ENCODE measurements around the gene DPP6. TPM values are rescaled to one million over a fixed set of nuclear protein-coding genes. Genes with fewer than 3 reads are reported as not detected.

Gene DPP6
- total RNA-seq, 1 donor from 2014 or later = 1.4 TPM

- Mint-ChIP-seq H3K4me3 (ENCODE audit: unreplicated experiment) (no peak overlapping the region), H3K27me3 (ENCODE audit: unreplicated experiment) (peaks cover 1% of the 10 kb centered on the region), H3K4me1 (ENCODE audit: unreplicated experiment) (no peaks in the 10 kb centered on the region), H3K9me3 (ENCODE audit: unreplicated experiment) (no peaks in the 10 kb centered on the region), H3K27ac (ENCODE audit: unreplicated experiment) (no peak overlapping the region), H3K36me3 (ENCODE audit: low read depth, unreplicated experiment) (no peaks in the 10 kb centered on the region)
- TF ChIP-seq, protein P1, sequence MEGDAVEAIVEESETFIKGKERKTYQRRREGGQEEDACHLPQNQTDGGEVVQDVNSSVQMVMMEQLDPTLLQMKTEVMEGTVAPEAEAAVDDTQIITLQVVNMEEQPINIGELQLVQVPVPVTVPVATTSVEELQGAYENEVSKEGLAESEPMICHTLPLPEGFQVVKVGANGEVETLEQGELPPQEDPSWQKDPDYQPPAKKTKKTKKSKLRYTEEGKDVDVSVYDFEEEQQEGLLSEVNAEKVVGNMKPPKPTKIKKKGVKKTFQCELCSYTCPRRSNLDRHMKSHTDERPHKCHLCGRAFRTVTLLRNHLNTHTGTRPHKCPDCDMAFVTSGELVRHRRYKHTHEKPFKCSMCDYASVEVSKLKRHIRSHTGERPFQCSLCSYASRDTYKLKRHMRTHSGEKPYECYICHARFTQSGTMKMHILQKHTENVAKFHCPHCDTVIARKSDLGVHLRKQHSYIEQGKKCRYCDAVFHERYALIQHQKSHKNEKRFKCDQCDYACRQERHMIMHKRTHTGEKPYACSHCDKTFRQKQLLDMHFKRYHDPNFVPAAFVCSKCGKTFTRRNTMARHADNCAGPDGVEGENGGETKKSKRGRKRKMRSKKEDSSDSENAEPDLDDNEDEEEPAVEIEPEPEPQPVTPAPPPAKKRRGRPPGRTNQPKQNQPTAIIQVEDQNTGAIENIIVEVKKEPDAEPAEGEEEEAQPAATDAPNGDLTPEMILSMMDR (IDR thresholded peaks at IDR 0.05; ENCODE audit: unreplicated experiment) = no peak
- DNase-seq (ENCODE audit: low spot score) = no peak
These were observed 336.2 kb downstream of the DPP6 start for GRCh38 chr7:154388412-154388811.

DNA sequence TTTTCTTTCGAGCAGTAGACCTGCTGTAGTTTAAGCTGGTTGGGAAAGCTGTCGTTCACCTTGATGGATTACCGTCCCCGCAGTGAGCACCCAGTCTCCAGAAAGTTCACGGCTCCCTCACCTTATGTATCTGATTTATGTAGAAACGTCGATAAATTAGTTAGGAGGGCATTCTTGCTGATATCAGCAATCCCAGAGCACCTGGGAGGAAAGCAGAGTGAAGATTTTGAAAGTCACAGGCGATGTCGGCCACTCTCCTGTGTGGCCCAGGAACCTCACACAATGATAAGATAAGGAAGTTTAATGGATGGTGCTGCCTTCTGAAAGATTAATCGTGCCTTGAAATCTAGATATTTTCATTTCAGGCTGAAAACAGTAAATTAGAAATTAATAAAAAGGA is 336.8 kb downstream of the DPP6 start:
- peaks cover 1% of the 10 kb centered on the region for H3K27me3 Mint-ChIP-seq (ENCODE audit: unreplicated experiment)
- TF ChIP-seq, protein P1 (IDR thresholded peaks at IDR 0.05; ENCODE audit: unreplicated experiment) = no peak
- no peaks in the 10 kb centered on the region for H3K4me1 Mint-ChIP-seq (ENCODE audit: unreplicated experiment)
- DNase-seq (ENCODE audit: low spot score) = no peak
- H3K4me3 Mint-ChIP-seq (ENCODE audit: unreplicated experiment) = no peak overlapping the region
- H3K27ac Mint-ChIP-seq (ENCODE audit: unreplicated experiment) = no peak overlapping the region
- H3K9me3 Mint-ChIP-seq (ENCODE audit: unreplicated experiment) = no peaks in the 10 kb centered on the region
- no peaks in the 10 kb centered on the region for H3K36me3 Mint-ChIP-seq (ENCODE audit: low read depth, unreplicated experiment)

DNA sequence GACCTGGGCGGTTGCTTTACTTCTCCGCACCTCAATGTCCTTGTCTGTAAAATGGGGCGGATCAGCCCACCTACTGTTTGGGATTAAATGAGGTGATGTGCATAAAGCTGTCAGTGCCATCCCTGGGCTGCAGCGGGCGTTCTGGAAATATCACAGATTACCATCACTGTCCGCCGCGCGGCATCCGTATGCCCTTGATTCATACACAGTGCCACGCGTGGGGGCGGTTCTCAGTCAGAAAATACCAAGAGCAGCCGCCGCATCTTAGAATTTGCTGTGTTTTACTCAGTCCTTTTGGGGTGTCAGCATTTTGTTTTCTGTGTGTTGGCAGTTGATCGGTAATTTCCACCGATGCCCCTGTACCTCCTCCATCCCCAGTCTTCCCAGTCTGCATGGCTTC is 338.8 kb downstream of the DPP6 start:
- no peaks in the 10 kb centered on the region for H3K9me3 Mint-ChIP-seq (ENCODE audit: unreplicated experiment)
- H3K4me3 Mint-ChIP-seq (ENCODE audit: unreplicated experiment) = no peak overlapping the region
- H3K36me3 Mint-ChIP-seq (ENCODE audit: low read depth, unreplicated experiment) = no peaks in the 10 kb centered on the region
- peaks cover 1% of the 10 kb centered on the region for H3K27me3 Mint-ChIP-seq (ENCODE audit: unreplicated experiment)
- TF ChIP-seq, protein P1 (IDR thresholded peaks at IDR 0.05; ENCODE audit: unreplicated experiment) = no peak
- no peaks in the 10 kb centered on the region for H3K4me1 Mint-ChIP-seq (ENCODE audit: unreplicated experiment)
- no peak for DNase-seq (ENCODE audit: low spot score)
- no peak overlapping the region for H3K27ac Mint-ChIP-seq (ENCODE audit: unreplicated experiment)

GRCh38 chr7:154394804-154395203 is 342.6 kb downstream of the DPP6 start:
- Mint-ChIP-seq H3K27ac (ENCODE audit: unreplicated experiment) (no peak overlapping the region), H3K4me3 (ENCODE audit: unreplicated experiment) (no peak overlapping the region), H3K9me3 (ENCODE audit: unreplicated experiment) (no peaks in the 10 kb centered on the region), H3K36me3 (ENCODE audit: low read depth, unreplicated experiment) (no peaks in the 10 kb centered on the region), H3K27me3 (ENCODE audit: unreplicated experiment) (peaks cover 1% of the 10 kb centered on the region), H3K4me1 (ENCODE audit: unreplicated experiment) (no peaks in the 10 kb centered on the region)
- TF ChIP-seq, protein P1 (IDR thresholded peaks at IDR 0.05; ENCODE audit: unreplicated experiment) = no peak
- DNase-seq (ENCODE audit: low spot score) = no peak

GRCh38 chr7:154406312-154406711 is 354.1 kb downstream of the DPP6 start:
- no peaks in the 10 kb centered on the region for H3K27me3 Mint-ChIP-seq (ENCODE audit: unreplicated experiment)
- TF ChIP-seq, protein P1 (IDR thresholded peaks at IDR 0.05; ENCODE audit: unreplicated experiment) = no peak
- no peaks in the 10 kb centered on the region for H3K9me3 Mint-ChIP-seq (ENCODE audit: unreplicated experiment)
- H3K27ac Mint-ChIP-seq (ENCODE audit: unreplicated experiment) = no peak overlapping the region
- DNase-seq (ENCODE audit: low spot score) = no peak
- no peak overlapping the region for H3K4me3 Mint-ChIP-seq (ENCODE audit: unreplicated experiment)
- no peaks in the 10 kb centered on the region for H3K4me1 Mint-ChIP-seq (ENCODE audit: unreplicated experiment)
- H3K36me3 Mint-ChIP-seq (ENCODE audit: low read depth, unreplicated experiment) = no peaks in the 10 kb centered on the region
